Activated T-cell treated with anti-CD3 and anti-CD28 coated beads, Interleukin-2, amount 50 U/mL, for 24 hours (primary cell): Measurements from ENCODE around the gene JPH2.
A peak's percentile ranks its signal among the peaks of the same experiment; 100 is the strongest.
"Not testable (repeated sequence)": the region's sequence is repeated elsewhere in the genome, so short reads cannot be mapped to it uniquely, and the experiment has no call there.

Source experiments
- DNase-seq: peaks from one replicate; pipeline ENCODE4 v3.0.0-alpha.2; 2020
- H3K27ac Mint-ChIP-seq: 2 replicates; pipeline ENCODE4 v1.8.0; 2020; ENCODE audit warnings: mild to moderate bottlenecking, mixed read lengths
- H3K27me3 Mint-ChIP-seq: 2 replicates; pipeline ENCODE4 v1.8.0; 2020; ENCODE audit warnings: mixed read lengths
- H3K36me3 Mint-ChIP-seq: 2 replicates; pipeline ENCODE4 v1.8.0; 2020; ENCODE audit warnings: low read depth, mixed read lengths
- H3K4me1 Mint-ChIP-seq: 2 replicates; pipeline ENCODE4 v1.8.0; 2020; ENCODE audit warnings: low read depth, mixed read lengths
- H3K4me3 Mint-ChIP-seq: 2 replicates; pipeline ENCODE4 v1.8.0; 2020; ENCODE audit warnings: mild to moderate bottlenecking, moderate library complexity, mixed read lengths
- H3K9me3 Mint-ChIP-seq: 2 replicates; pipeline ENCODE4 v1.8.0; 2020; ENCODE audit warnings: mixed read lengths

JPH2 gene

DNA sequence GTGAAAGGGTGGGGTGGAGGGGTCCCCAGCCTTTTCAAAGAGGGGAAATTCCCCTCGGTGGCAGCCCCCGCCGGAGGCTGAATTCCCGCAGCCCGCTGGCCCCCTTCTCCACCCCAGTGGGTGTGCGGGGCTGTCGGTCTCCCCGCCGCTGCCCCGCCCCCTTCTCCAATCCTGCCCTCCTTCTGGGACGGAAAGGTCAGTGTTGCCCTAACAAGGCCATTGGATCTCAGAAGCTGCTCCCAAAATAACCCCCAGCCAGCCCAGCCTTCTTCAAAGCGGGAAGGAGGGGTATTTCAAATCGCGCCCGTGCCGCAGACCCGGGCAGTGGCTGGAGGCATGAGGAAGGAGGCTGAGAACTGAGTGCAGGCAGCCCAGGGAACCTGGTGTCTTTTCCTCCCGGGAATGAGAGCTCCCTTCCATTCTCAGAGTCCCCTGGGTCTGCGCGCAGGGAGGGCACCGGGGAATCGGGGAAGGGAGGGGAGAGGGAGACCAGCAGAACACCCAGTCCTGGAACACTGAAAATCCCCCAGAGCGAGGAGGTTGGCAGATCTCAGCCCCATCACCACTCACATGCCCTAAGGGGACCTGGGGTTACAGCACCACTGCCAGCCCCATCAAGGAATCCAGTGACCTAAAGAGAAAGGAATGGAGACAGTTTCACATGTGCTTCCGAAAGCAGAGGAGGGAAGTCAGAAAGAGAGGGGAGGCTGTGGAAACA is at the start of gene JPH2:
JPH2 (minus strand) TSS at position 135 of the 718 bp plus-strand sequence. CDS start 483 bp downstream, outside the sequence.
- peaks cover 8% of the 10 kb centered on the region for H3K4me1 Mint-ChIP-seq
- peaks cover 62% of the 10 kb centered on the region for H3K27me3 Mint-ChIP-seq
- H3K27ac Mint-ChIP-seq: no peak within 1 kb of the TSS
- DNase-seq: no peak
- peak within 1 kb of the TSS; percentile 8 for H3K4me3 Mint-ChIP-seq
- H3K36me3 Mint-ChIP-seq: no peaks in the 10 kb centered on the region
- no peaks in the 10 kb centered on the region for H3K9me3 Mint-ChIP-seq

DNA sequence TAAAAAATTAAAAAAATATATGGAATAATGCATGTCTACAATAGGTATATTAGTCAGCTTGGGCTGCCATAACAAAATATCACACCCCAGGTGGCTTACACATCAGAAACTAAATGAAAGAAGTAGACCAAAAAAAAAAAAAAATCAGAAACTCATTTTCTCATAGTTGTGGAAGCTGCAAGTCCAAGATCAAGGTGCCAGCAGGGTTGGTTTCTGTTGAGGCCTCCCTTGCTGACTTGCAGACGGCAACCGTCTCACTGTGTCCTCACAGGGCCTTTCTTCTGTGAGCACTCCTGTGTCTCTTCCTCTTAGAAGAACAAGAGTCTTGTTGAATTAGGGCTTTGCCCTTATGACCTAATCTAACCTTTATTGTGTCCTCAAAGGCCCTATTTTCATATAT is 48.7 kb upstream of the JPH2 start:
- Mint-ChIP-seq H3K9me3 (no peaks in the 10 kb centered on the region), H3K4me3 (no peak overlapping the region), H3K36me3 (no peaks in the 10 kb centered on the region), H3K27me3 (no peaks in the 10 kb centered on the region), H3K4me1 (peaks cover 7% of the 10 kb centered on the region), H3K27ac (no peak overlapping the region)
- no peak for DNase-seq

DNA sequence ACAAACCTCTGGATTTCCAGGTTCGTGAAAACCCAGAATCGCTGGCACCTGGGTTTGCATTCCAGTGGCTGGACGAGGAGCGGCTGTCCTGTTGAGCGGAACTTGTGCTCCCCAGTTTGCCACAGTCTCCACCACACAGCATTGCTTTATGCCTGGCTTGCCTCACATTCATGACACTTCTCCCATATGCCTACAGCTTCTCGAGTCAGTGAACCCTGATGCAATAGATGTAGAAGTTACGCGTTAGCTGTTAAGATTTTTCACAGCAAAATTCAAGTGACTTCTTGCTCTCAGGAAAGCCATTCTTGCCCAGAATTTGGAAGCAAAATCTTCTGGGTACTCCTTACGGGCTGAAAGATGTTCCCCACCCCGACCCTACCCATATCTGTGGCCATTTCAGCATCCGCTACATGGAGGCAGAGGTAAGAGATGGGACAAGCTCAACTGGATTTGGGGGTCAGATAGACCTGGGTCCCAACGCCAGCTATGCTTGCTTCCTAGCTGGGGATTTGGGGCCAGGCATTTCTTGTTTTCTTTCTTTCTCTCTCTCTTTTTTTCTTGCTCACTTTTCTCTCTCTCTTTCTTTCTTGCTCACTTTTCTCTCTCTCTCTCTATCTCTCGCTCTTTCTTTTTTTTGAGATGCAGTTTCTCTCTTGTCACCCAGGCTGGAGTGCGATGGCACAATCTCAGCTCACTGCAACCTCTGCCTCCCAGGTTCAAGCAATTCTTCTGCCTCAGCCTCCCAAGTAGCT is 47.8 kb upstream of the JPH2 start:
- H3K4me1 Mint-ChIP-seq: peaks cover 7% of the 10 kb centered on the region
- no peak overlapping the region for H3K4me3 Mint-ChIP-seq
- H3K27me3 Mint-ChIP-seq: no peaks in the 10 kb centered on the region
- no peaks in the 10 kb centered on the region for H3K36me3 Mint-ChIP-seq
- H3K9me3 Mint-ChIP-seq: no peaks in the 10 kb centered on the region
- H3K27ac Mint-ChIP-seq: peak overlapping the region; percentile 3
- DNase-seq: no peak

DNA sequence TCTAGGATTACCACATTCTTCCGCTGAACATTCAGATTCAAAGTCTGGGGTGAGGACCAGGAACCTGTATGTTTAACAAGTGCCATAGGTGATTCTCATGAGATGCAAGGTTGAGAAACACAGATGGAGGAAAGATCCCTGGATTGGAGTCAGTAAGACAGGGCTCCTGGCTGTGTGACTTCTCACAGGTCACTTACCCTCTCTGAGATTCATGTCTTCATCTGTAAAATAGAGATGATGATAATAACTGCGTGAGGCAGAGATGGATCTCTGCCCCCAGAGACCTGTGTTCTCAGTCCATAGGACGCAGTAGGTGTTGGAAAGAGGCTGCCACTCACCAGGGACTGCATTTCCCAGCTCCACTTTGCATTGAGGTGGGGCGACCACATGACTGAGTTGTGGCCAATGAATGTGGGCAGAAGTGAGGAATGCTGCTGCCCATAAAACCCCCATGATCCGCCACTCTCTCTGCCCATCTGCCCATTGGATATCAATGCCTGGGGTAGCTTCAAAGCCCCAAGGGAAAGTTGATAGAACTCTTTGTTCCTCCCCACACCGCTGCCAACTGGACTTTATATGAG is 46.5 kb upstream of the JPH2 start:
- Mint-ChIP-seq H3K36me3 (no peaks in the 10 kb centered on the region), H3K27me3 (no peaks in the 10 kb centered on the region), H3K4me1 (peaks cover 7% of the 10 kb centered on the region), H3K4me3 (no peak overlapping the region), H3K27ac (no peak overlapping the region), H3K9me3 (no peaks in the 10 kb centered on the region)
- no peak for DNase-seq

DNA sequence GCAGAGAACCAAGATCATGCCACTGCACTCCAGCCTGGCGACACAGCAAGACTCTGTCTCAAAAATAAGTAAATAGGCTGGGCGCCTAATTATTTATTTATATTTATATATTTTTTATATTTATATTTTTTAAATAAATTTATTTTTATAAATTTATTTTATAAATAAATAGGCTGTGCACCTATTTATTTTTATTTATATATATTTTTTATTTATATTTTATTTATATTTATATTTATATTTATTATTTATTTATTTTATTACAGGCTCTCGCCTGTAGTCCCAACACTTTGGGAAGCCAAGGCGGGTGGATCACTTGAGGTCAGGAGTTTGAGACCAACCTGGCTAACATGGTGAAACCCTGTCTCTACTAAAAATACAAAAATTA is 45.5 kb upstream of the JPH2 start:
- not testable (repeated sequence) for H3K27ac Mint-ChIP-seq, H3K4me1 Mint-ChIP-seq, H3K9me3 Mint-ChIP-seq, H3K36me3 Mint-ChIP-seq, H3K4me3 Mint-ChIP-seq, DNase-seq, H3K27me3 Mint-ChIP-seq

DNA sequence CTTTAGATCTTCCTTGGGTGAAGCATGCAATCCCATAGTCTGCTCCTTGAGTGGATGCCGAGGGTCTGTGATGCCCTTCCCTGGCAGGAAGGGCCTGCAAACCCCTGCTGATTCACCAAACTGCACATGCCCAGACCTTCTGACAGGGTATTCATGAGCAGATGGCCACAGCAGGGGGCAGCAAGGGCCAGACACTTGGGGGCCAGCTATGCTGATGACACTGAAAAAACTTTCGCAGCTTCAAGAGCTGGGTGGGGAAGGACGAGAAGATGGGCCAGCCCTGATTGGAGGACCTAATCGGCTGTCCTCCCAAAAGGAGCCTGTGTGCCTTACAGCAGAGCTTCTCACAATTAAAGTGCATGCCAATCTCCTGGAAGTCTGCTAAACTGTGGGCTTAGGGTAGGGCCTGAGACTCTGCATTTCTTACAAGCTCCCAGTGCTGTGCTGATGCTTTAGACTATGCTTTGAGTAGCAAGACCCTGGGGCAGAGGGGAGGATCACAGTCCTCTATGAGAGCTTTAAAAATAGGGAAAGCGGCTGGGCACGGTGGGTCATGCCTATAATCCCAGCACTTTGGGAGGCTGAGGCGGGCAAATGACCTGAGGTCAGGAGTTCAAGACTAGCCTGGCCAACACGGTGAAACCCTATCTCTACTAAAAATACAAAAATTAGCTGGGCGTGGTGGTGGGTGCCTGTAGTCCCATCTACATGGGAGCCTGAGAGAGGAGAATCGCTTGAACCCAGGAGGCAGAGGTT is 44.9 kb upstream of the JPH2 start:
- Mint-ChIP-seq H3K27me3 (no peaks in the 10 kb centered on the region), H3K4me1 (peaks cover 7% of the 10 kb centered on the region), H3K4me3 (no peak overlapping the region), H3K9me3 (no peaks in the 10 kb centered on the region), H3K36me3 (no peaks in the 10 kb centered on the region), H3K27ac (peak overlapping the region; percentile 23)
- no peak for DNase-seq

DNA sequence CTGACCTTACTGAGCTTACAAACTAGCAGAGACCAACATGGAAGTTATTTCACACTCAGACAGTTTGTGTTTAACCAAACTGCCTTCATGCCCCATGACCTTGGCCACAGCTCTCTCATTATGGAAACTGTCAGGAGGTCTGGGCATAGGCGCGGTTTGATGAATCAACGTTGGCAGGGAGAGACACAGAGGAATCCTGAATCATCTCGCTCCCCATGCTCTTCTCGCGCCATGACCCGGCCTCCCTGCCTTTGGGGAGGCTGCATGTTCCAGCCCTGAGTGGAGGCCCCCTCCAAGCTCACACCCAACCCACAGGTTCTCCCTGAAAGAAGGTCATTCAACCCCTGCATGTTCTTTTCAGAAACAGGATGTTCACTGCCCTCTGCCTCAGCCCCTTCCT is 44.2 kb upstream of the JPH2 start:
- H3K27ac Mint-ChIP-seq: peak overlapping the region; percentile 23
- H3K27me3 Mint-ChIP-seq: no peaks in the 10 kb centered on the region
- H3K9me3 Mint-ChIP-seq: no peaks in the 10 kb centered on the region
- H3K36me3 Mint-ChIP-seq: no peaks in the 10 kb centered on the region
- DNase-seq: no peak
- no peak overlapping the region for H3K4me3 Mint-ChIP-seq
- peaks cover 7% of the 10 kb centered on the region for H3K4me1 Mint-ChIP-seq

DNA sequence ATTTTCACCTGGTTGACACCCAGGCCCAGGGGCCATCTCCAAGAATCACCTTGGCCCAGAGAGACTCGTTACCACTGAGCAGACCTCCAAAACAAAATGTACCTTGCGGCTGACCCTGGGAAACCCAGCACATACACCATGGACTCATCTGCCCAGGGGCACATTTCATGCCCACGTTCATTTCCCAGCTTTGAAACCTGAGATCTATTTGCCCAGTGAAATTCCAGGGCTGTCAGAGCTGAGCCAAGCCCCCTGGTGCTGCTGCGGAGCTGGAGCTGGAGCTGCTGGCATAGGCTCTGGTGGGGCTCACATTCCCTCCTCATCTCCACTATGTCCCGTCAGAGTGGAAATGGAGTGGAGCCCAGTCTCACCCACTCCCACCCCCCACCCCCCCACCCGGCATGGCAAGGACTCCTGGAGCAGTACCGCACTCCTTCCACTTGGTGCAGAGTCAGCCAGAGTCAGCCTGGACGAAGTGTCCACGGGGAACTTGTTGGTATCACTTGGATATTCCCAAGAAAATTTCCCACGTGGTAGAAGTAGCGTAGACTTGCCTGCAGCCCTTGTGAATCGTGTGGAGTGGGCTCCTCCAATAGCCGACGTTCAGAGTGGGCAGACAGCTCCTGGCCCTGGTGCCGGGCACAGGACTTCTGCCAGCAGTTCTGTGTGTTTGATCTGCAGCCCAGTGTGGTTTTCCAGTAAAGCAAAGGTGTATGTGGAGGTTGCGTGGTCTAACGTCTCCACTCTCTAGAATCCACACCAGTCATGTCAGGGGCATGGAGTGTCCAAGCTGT is 41.7 kb upstream of the JPH2 start:
- Mint-ChIP-seq H3K27ac (no peak overlapping the region), H3K27me3 (no peaks in the 10 kb centered on the region), H3K36me3 (no peaks in the 10 kb centered on the region), H3K4me3 (no peak overlapping the region), H3K4me1 (peaks cover 7% of the 10 kb centered on the region), H3K9me3 (no peaks in the 10 kb centered on the region)
- no peak for DNase-seq

DNA sequence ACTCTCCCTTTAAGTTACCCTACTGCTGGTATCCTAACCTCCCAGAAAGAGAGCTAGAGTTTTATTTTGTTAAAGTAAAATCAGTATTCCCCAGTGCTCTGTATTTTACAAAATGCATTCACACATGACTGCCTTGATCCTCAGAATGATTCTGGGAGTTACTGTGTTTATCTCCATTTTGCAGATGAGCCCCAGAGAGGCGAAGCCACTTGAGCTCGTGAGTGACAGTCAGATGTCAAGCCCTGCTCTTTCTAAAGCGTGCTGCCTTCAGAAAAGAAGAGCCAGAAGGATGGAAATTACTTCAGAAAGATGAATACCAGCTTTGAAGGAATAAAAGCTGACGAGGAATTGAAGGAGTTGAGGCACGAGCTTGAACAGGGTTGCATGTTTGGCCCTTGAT is 37.6 kb upstream of the JPH2 start:
- no peak for DNase-seq
- Mint-ChIP-seq H3K4me3 (no peak overlapping the region), H3K27me3 (no peaks in the 10 kb centered on the region)

DNA sequence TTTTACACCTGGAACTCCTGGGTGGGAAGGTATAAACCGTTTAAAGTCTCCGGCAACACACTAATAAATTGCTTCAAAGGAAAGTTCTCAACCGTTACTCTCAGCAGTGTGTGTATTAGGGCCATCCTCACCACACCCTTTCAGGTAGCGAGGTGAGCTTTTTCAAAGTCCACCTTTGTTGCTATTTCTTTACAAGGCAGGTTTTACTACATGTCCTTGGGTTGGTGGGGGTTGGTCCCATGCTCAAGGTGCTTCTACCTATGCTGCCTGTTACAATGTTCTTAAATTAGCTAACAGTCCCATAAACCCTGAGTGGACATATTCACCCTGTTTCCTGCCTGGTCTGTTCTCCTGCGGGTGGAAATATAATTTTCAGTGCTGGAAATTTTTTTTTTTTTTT is 36.7 kb upstream of the JPH2 start:
- Mint-ChIP-seq H3K4me1 (peaks cover 17% of the 10 kb centered on the region), H3K9me3 (no peaks in the 10 kb centered on the region), H3K27ac (no peak overlapping the region), H3K36me3 (no peaks in the 10 kb centered on the region), H3K4me3 (no peak overlapping the region), H3K27me3 (no peaks in the 10 kb centered on the region)
- no peak for DNase-seq

More for the DNA sequence above, 37.6 kb upstream of the JPH2 start:
- Mint-ChIP-seq H3K4me1 (peaks cover 8% of the 10 kb centered on the region), H3K9me3 (no peaks in the 10 kb centered on the region), H3K36me3 (no peaks in the 10 kb centered on the region), H3K27ac (no peak overlapping the region)

DNA sequence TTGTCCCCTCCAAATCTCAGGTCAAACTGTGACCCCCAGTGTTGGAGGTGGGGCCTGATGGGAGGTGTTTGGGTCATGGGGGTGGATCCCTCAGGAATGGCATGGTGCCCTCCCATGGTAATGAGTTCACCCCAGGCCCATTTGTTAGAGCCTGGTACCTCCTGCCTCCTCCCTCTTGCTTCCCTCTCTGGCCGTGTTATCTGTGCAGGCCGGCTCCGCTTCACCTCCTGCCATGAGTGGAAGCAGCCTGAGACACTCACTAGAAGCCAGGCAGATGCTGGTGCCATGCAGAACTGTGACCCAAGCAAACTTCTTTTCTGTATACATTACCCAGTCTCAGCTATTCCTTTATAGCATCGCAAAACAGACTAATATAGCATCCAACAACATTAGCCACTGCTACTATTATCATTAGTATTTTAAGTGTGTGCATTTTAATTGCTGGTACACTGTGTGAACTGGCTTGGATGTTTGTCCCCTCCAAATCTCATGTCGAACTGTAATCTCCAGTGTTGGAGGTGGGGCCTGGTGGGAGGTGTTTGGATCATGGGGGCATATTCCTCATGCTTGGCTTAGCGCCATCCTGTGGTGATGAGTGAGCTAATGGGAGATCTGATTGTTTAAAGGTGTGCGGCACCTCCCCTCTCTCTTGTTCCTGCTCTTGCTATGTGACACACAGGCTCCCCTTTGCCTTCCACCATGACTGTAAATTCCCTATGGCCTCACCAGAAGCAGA is 35.8 kb upstream of the JPH2 start:
- H3K4me3 Mint-ChIP-seq: no peak overlapping the region
- DNase-seq: no peak
- H3K36me3 Mint-ChIP-seq: no peaks in the 10 kb centered on the region
- H3K9me3 Mint-ChIP-seq: no peaks in the 10 kb centered on the region
- H3K27ac Mint-ChIP-seq: no peak overlapping the region
- H3K4me1 Mint-ChIP-seq: peaks cover 26% of the 10 kb centered on the region
- no peaks in the 10 kb centered on the region for H3K27me3 Mint-ChIP-seq

DNA sequence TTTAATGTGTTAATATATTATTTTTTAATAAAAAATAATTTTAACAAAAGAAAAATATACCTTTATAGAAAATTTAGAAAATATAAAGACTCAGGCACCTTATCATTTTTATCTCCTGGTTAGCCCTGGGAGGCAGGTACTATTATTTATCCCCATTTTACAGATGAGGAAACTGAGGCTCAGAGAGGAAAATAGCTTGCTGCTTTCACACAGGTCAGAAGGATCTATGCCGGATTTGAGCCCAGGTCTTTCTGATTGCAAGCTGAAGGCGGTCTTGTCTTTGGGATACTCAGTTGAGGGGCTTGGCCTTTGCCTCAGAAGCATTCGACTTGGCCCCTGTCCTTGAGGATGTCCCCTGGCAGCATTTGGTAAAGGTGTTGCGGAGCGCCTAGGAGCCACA is 35.0 kb upstream of the JPH2 start:
- H3K27ac Mint-ChIP-seq: no peak overlapping the region
- peaks cover 34% of the 10 kb centered on the region for H3K4me1 Mint-ChIP-seq
- H3K9me3 Mint-ChIP-seq: no peaks in the 10 kb centered on the region
- H3K4me3 Mint-ChIP-seq: no peak overlapping the region
- no peak for DNase-seq
- H3K36me3 Mint-ChIP-seq: no peaks in the 10 kb centered on the region
- H3K27me3 Mint-ChIP-seq: no peaks in the 10 kb centered on the region

DNA sequence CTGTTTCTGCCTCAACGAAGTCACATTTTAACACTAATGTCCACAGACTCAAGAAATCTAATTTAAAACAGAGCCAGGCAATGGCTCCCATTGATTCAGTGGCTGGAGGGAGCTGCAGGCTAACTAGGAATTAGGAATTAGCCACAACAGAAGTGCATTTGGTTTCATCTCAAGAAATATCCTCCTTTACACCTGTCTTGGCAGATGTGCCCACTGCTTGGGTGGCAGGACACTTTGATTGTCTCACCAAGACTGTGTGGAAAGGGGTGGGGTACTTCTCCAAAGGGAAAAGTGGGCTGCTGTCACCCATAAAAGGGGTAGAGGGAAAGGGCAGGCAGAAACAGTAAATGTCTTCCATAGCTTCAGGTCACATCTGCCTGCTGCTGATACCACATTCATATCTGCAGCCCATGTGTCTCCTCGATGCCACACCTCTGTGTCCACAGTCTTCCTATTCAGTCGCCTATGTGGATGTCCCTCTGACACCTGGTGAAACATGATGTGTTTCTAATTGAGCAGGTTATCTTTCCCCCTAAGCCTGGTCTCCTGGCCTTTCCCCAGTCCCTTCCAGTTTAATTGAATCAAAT is 34.5 kb upstream of the JPH2 start:
- no peak overlapping the region for H3K27ac Mint-ChIP-seq
- DNase-seq: no peak
- no peaks in the 10 kb centered on the region for H3K36me3 Mint-ChIP-seq
- H3K4me3 Mint-ChIP-seq: no peak overlapping the region
- H3K27me3 Mint-ChIP-seq: no peaks in the 10 kb centered on the region
- H3K4me1 Mint-ChIP-seq: peaks cover 39% of the 10 kb centered on the region
- H3K9me3 Mint-ChIP-seq: no peaks in the 10 kb centered on the region
